Gastrocnemius medialis (tissue), 4 donors: ENCODE measurements around the gene NFKBIE.

ENCODE experiments used
- POLR2A ChIP-seq, 2 donors: fragments of 450-650 bp; IDR thresholded peaks; one replicate each; pipeline ENCODE4 v1.6.1; 2017; ENCODE audit warnings: antibody characterized with exemption in 2 of 2, mild to moderate bottlenecking in 2 of 2, moderate library complexity in 2 of 2
- TF ChIP-seq, protein P1 (sequence below), 5 experiments: fragments of 450-650 bp in 3 of 5; fragments of 200-600 bp in 2 of 5; sonication (generic) in 2 of 5; IDR thresholded peaks in 4 of 5; conservative IDR thresholded peaks in 1 of 5; 1 replicate in 4 of 5; 2 replicates in 1 of 5; pipeline ENCODE4 v1.5.1; 2016 to 2019; ENCODE audit warnings: antibody characterized with exemption in 5 of 5, mild to moderate bottlenecking in 3 of 5, moderate library complexity in 3 of 5

- TF ChIP-seq, protein P1, sequence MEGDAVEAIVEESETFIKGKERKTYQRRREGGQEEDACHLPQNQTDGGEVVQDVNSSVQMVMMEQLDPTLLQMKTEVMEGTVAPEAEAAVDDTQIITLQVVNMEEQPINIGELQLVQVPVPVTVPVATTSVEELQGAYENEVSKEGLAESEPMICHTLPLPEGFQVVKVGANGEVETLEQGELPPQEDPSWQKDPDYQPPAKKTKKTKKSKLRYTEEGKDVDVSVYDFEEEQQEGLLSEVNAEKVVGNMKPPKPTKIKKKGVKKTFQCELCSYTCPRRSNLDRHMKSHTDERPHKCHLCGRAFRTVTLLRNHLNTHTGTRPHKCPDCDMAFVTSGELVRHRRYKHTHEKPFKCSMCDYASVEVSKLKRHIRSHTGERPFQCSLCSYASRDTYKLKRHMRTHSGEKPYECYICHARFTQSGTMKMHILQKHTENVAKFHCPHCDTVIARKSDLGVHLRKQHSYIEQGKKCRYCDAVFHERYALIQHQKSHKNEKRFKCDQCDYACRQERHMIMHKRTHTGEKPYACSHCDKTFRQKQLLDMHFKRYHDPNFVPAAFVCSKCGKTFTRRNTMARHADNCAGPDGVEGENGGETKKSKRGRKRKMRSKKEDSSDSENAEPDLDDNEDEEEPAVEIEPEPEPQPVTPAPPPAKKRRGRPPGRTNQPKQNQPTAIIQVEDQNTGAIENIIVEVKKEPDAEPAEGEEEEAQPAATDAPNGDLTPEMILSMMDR (IDR thresholded peaks at IDR 0.05 in 4 of 5, conservative IDR thresholded peaks at IDR 0.05 in 1 of 5), result peak in 3 of 5 experiments; percentile 18 to 44 (median 29)
- TF ChIP-seq POLR2A (IDR thresholded peaks at IDR 0.05), result no peak
Measured at GRCh38 chr6:44253307-44254101, 11.8 kb downstream of the NFKBIE start.
